ENCODE data around the gene CLSTN3. TPM values are rescaled to one million over a fixed set of nuclear protein-coding genes. Genes with fewer than 3 reads are reported as not detected.
"Not testable (repeated sequence)": the region's sequence is repeated elsewhere in the genome, so short reads cannot be mapped to it uniquely, and the experiment has no call there.

The CLSTN3 gene
- total and polyA plus RNA-seq, 7 experiments from 2014 or later = 1.1 to 76.3 (median 25.5) TPM

GRCh38 chr12:7169951-7170350 lies 39.8 kb downstream of the CLSTN3 start:
- Mint-ChIP-seq H3K4me3 (no peak overlapping the region), H3K36me3 (peaks cover 0 to 13% (median 9%) of the 10 kb centered on the region in 5 donors), H3K9me3 (peaks cover 3 to 63% (median 26%) of the 10 kb centered on the region in 11 donors), H3K27me3 (peaks cover 0 to 34% (median 29%) of the 10 kb centered on the region in 5 donors), H3K27ac (no peak overlapping the region), H3K4me1 (peaks cover 0 to 2% (median 0%) of the 10 kb centered on the region in 7 donors)
- H3K27me3 ChIP-seq (ENCODE audit: control insufficient read depth in 2 of 2, insufficient read depth in 2 of 2, low read length in 2 of 2) = no peaks in the 10 kb centered on the region
- ATAC-seq = no peak
- H3K4me3 ChIP-seq (ENCODE audit: low read length) = no peak overlapping the region
- DNase-seq = no peak
- H3K9me3 ChIP-seq (ENCODE audit: control insufficient read depth in 2 of 3, low read length in 3 of 3) = no peaks in the 10 kb centered on the region
- intact Hi-C loops (cut with micrococcal nuclease) = no loop called here
- H3K36me3 ChIP-seq (ENCODE audit: control insufficient read depth in 2 of 3, insufficient read depth in 3 of 3, low read length in 3 of 3) = no peaks in the 10 kb centered on the region
- ChIA-PET CTCF (no interaction called here), POLR2A (no interaction called here)
- no peak overlapping the region for H3K27ac ChIP-seq (ENCODE audit: low read depth, low read length)
- no peaks in the 10 kb centered on the region for H3K4me1 ChIP-seq (ENCODE audit: control insufficient read depth in 2 of 2, insufficient read depth in 2 of 2, low read length in 2 of 2)

GRCh38 chr12:7171854-7172253 lies 41.7 kb downstream of the CLSTN3 start:
- Mint-ChIP-seq H3K9me3 (peaks cover 3 to 66% (median 31%) of the 10 kb centered on the region in 11 donors), H3K27me3 (peaks cover 5 to 38% (median 31%) of the 10 kb centered on the region in 5 donors), H3K36me3 (peaks cover 0 to 13% (median 9%) of the 10 kb centered on the region in 5 donors), H3K4me3 (no peak overlapping the region), H3K27ac (no peak overlapping the region), H3K4me1 (no peaks in the 10 kb centered on the region)
- no peak overlapping the region for H3K27ac ChIP-seq (ENCODE audit: low read depth, low read length)
- no peaks in the 10 kb centered on the region for H3K4me1 ChIP-seq (ENCODE audit: control insufficient read depth in 2 of 2, insufficient read depth in 2 of 2, low read length in 2 of 2)
- ATAC-seq (no peak), DNase-seq (no peak)
- CTCF ChIA-PET = no interaction called here
- H3K36me3 ChIP-seq (ENCODE audit: control insufficient read depth in 2 of 3, insufficient read depth in 3 of 3, low read length in 3 of 3) = no peaks in the 10 kb centered on the region
- no peak overlapping the region for H3K4me3 ChIP-seq (ENCODE audit: low read length)
- no peaks in the 10 kb centered on the region for H3K27me3 ChIP-seq (ENCODE audit: control insufficient read depth in 2 of 2, insufficient read depth in 2 of 2, low read length in 2 of 2)
- intact Hi-C loops (cut with micrococcal nuclease) = no loop called here
- POLR2A ChIA-PET = no interaction called here
- no peaks in the 10 kb centered on the region for H3K9me3 ChIP-seq (ENCODE audit: control insufficient read depth in 2 of 3, low read length in 3 of 3)

- H3K27ac Mint-ChIP-seq = no peak overlapping the region
- no peaks in the 10 kb centered on the region for H3K9me3 ChIP-seq (ENCODE audit: control insufficient read depth in 2 of 3, low read length in 3 of 3)
- no peak for DNase-seq
- no peak overlapping the region for H3K4me3 ChIP-seq (ENCODE audit: low read length)
- ChIA-PET POLR2A (no interaction called here), CTCF (no interaction called here)
- no peaks in the 10 kb centered on the region for H3K27me3 ChIP-seq (ENCODE audit: control insufficient read depth in 2 of 2, insufficient read depth in 2 of 2, low read length in 2 of 2)
- H3K27me3 Mint-ChIP-seq = peaks cover 11 to 48% (median 42%) of the 10 kb centered on the region in 5 donors
- H3K9me3 Mint-ChIP-seq = peaks cover 0 to 30% (median 12%) of the 10 kb centered on the region in 11 donors
- no peaks in the 10 kb centered on the region for H3K4me1 ChIP-seq (ENCODE audit: control insufficient read depth in 2 of 2, insufficient read depth in 2 of 2, low read length in 2 of 2)
- H3K27ac ChIP-seq (ENCODE audit: low read depth, low read length) = no peak overlapping the region
- H3K36me3 ChIP-seq (ENCODE audit: control insufficient read depth in 2 of 3, insufficient read depth in 3 of 3, low read length in 3 of 3) = no peaks in the 10 kb centered on the region
- ATAC-seq = no peak
- H3K36me3 Mint-ChIP-seq = peaks cover 0 to 3% (median 1%) of the 10 kb centered on the region in 5 donors
- no peak overlapping the region for H3K4me3 Mint-ChIP-seq
- peaks cover 0 to 1% (median 0%) of the 10 kb centered on the region in 7 donors for H3K4me1 Mint-ChIP-seq
- intact Hi-C loops (cut with micrococcal nuclease) = no loop called here
Observed at GRCh38 chr12:7175493-7175892, 45.3 kb downstream of the CLSTN3 start.

- Mint-ChIP-seq H3K4me1 (peaks cover 0 to 1% (median 0%) of the 10 kb centered on the region in 7 donors), H3K4me3 (no peak overlapping the region), H3K36me3 (peaks cover 0 to 3% (median 0%) of the 10 kb centered on the region in 5 donors), H3K27ac (no peak overlapping the region), H3K27me3 (peaks cover 11 to 48% (median 45%) of the 10 kb centered on the region in 5 donors), H3K9me3 (peaks cover 0 to 19% (median 4%) of the 10 kb centered on the region in 11 donors)
- Histone ChIP-seq H3K36me3 (ENCODE audit: control insufficient read depth in 2 of 3, insufficient read depth in 3 of 3, low read length in 3 of 3) (no peaks in the 10 kb centered on the region), H3K27ac (ENCODE audit: low read depth, low read length) (no peak overlapping the region), H3K27me3 (ENCODE audit: control insufficient read depth in 2 of 2, insufficient read depth in 2 of 2, low read length in 2 of 2) (no peaks in the 10 kb centered on the region), H3K4me3 (ENCODE audit: low read length) (no peak overlapping the region), H3K9me3 (ENCODE audit: control insufficient read depth in 2 of 3, low read length in 3 of 3) (no peaks in the 10 kb centered on the region), H3K4me1 (ENCODE audit: control insufficient read depth in 2 of 2, insufficient read depth in 2 of 2, low read length in 2 of 2) (no peaks in the 10 kb centered on the region)
- ATAC-seq (no peak), DNase-seq (no peak)
- intact Hi-C loops (cut with micrococcal nuclease) = no loop called here
- POLR2A ChIA-PET = no interaction called here
- CTCF ChIA-PET = no interaction called here
Observed at GRCh38 chr12:7176595-7176994, 46.4 kb downstream of the CLSTN3 start.

GRCh38 chr12:7178481-7178880 lies 48.3 kb downstream of the CLSTN3 start:
- ATAC-seq = no peak
- Mint-ChIP-seq H3K4me3 (no peak overlapping the region), H3K9me3 (peaks cover 0 to 8% (median 0%) of the 10 kb centered on the region in 11 donors), H3K4me1 (peaks cover 0 to 1% (median 0%) of the 10 kb centered on the region in 7 donors), H3K36me3 (no peaks in the 10 kb centered on the region), H3K27ac (no peak overlapping the region), H3K27me3 (peaks cover 18 to 55% (median 38%) of the 10 kb centered on the region in 5 donors)
- intact Hi-C loops (cut with micrococcal nuclease) = no loop called here
- no peak overlapping the region for H3K4me3 ChIP-seq (ENCODE audit: low read length)
- H3K9me3 ChIP-seq (ENCODE audit: control insufficient read depth in 2 of 3, low read length in 3 of 3) = no peaks in the 10 kb centered on the region
- no peaks in the 10 kb centered on the region for H3K36me3 ChIP-seq (ENCODE audit: control insufficient read depth in 2 of 3, insufficient read depth in 3 of 3, low read length in 3 of 3)
- no peaks in the 10 kb centered on the region for H3K4me1 ChIP-seq (ENCODE audit: control insufficient read depth in 2 of 2, insufficient read depth in 2 of 2, low read length in 2 of 2)
- DNase-seq = no peak
- no peak overlapping the region for H3K27ac ChIP-seq (ENCODE audit: low read depth, low read length)
- no peaks in the 10 kb centered on the region for H3K27me3 ChIP-seq (ENCODE audit: control insufficient read depth in 2 of 2, insufficient read depth in 2 of 2, low read length in 2 of 2)
- POLR2A ChIA-PET = no interaction called here
- CTCF ChIA-PET = no interaction called here

- no peak overlapping the region for H3K27ac Mint-ChIP-seq
- Histone ChIP-seq H3K27ac (ENCODE audit: low read depth, low read length) (no peak overlapping the region), H3K36me3 (ENCODE audit: control insufficient read depth in 2 of 3, insufficient read depth in 3 of 3, low read length in 3 of 3) (no peaks in the 10 kb centered on the region), H3K4me3 (ENCODE audit: low read length) (no peak overlapping the region), H3K9me3 (ENCODE audit: control insufficient read depth in 2 of 3, low read length in 3 of 3) (no peaks in the 10 kb centered on the region), H3K4me1 (ENCODE audit: control insufficient read depth in 2 of 2, insufficient read depth in 2 of 2, low read length in 2 of 2) (no peaks in the 10 kb centered on the region), H3K27me3 (ENCODE audit: control insufficient read depth in 2 of 2, insufficient read depth in 2 of 2, low read length in 2 of 2) (no peaks in the 10 kb centered on the region)
- no peak overlapping the region for H3K4me3 Mint-ChIP-seq
- DNase-seq = no peak
- ChIA-PET CTCF (interaction anchor here (0.5 to 0.7 kb wide), 3 partner anchors 68 to 1130 kb away, joined by 3 to 4 read pairs (median 3); no protein-coding TSS in a partner anchor), POLR2A (no interaction called here)
- peaks cover 18 to 41% (median 29%) of the 10 kb centered on the region in 5 donors for H3K27me3 Mint-ChIP-seq
- peaks cover 0 to 5% (median 0%) of the 10 kb centered on the region in 11 donors for H3K9me3 Mint-ChIP-seq
- intact Hi-C loops (cut with micrococcal nuclease) = no loop called here
- no peaks in the 10 kb centered on the region for H3K36me3 Mint-ChIP-seq
- H3K4me1 Mint-ChIP-seq = peaks cover 0 to 1% (median 0%) of the 10 kb centered on the region in 7 donors
- no peak for ATAC-seq
Observed at GRCh38 chr12:7180685-7181084, 50.5 kb downstream of the CLSTN3 start.

GRCh38 chr12:7186058-7186457 lies 55.9 kb downstream of the CLSTN3 start:
- CTCF ChIA-PET = interaction anchor here (0.6 to 1.0 kb wide), 3 partner anchors 41 to 900 kb away, joined by 3 read pairs; no protein-coding TSS in a partner anchor
- ATAC-seq = not testable (repeated sequence)
- peaks cover 0 to 11% (median 7%) of the 10 kb centered on the region in 5 donors for H3K27me3 Mint-ChIP-seq

More at GRCh38 chr12:7186058-7186457, 55.9 kb downstream of the CLSTN3 start:
- peaks cover 10 to 15% of the 10 kb centered on the region in 2 donors for H3K4me1 ChIP-seq (ENCODE audit: control insufficient read depth in 2 of 2, insufficient read depth in 2 of 2, low read length in 2 of 2)
- H3K9me3 Mint-ChIP-seq; H3K9me3 ChIP-seq (ENCODE audit: control insufficient read depth in 2 of 3, low read length in 3 of 3); H3K4me3 ChIP-seq (ENCODE audit: low read length); H3K4me3 Mint-ChIP-seq; POLR2A ChIA-PET; H3K27me3 ChIP-seq (ENCODE audit: control insufficient read depth in 2 of 2, insufficient read depth in 2 of 2, low read length in 2 of 2); H3K27ac ChIP-seq (ENCODE audit: low read depth, low read length); DNase-seq; H3K36me3 ChIP-seq (ENCODE audit: control insufficient read depth in 2 of 3, insufficient read depth in 3 of 3, low read length in 3 of 3); H3K36me3 Mint-ChIP-seq: not testable (repeated sequence)
- H3K27ac Mint-ChIP-seq = peak overlapping the region in 1 of 9 donors; percentile 45
- peaks cover 4 to 23% (median 21%) of the 10 kb centered on the region in 7 donors for H3K4me1 Mint-ChIP-seq
- intact Hi-C loops (cut with micrococcal nuclease) = loop anchor here (5.0 kb wide), 5 partner anchors 249 to 1511 kb away; partner anchors contain the start of genes CDCA3 (in 1 of the 2), NECAP1 (in 1 of the 2), RIMKLB (in 1 of the 2) and USP5 (in 1 of the 2)

All from naive thymus-derived CD4-positive, alpha-beta T cell (primary cell).